Breast epithelium (tissue), 4 donors: ENCODE results near the gene MTG1. TPM values are rescaled to one million over a fixed set of nuclear protein-coding genes. Genes with fewer than 3 reads are reported as not detected.
"Not testable (repeated sequence)": the region's sequence is repeated elsewhere in the genome, so short reads cannot be mapped to it uniquely, and the experiment has no call there.

Experiments
- DNase-seq, 2 donors: peaks; one replicate each; pipeline ENCODE4 v3.0.0-alpha.2; 2019; ENCODE audit warnings: low spot score in 2 of 2
- H3K27ac ChIP-seq, 2 donors: fragments of 200-600 bp; sonication (generic) in 1 of 2; one replicate each; pipeline ENCODE4 v1.5.1; 2016 to 2019; ENCODE audit warnings: mild to moderate bottlenecking in 1 of 2
- H3K27me3 ChIP-seq, 2 donors: fragments of 200-600 bp; sonication (generic) in 1 of 2; one replicate each; pipeline versions ENCODE4 v1.5.1 to v1.6.0; 2017 to 2019; ENCODE audit warnings: control low read depth in 1 of 2, mild to moderate bottlenecking in 1 of 2
- H3K36me3 ChIP-seq: fragments of 200-600 bp; one replicate; pipeline ENCODE4 v1.5.1; 2019
- H3K4me1 ChIP-seq, 2 donors: fragments of 200-600 bp; sonication (generic); one replicate each; pipeline ENCODE4 v1.5.1; 2016 to 2019; ENCODE audit warnings: control low read depth in 1 of 2
- H3K4me3 ChIP-seq, 3 donors: fragments of 200-600 bp; sonication (generic); 1 replicate in 2 of 3; 2 replicates in 1 of 3; pipeline ENCODE4 v1.5.1; 2016 to 2019; ENCODE audit warnings: mild to moderate bottlenecking in 3 of 3, moderate library complexity in 2 of 3
- H3K9me3 ChIP-seq, 2 donors: fragments of 200-600 bp; sonication (generic) in 1 of 2; one replicate each; pipeline ENCODE4 v1.5.1; 2016 to 2019; ENCODE audit warnings: control low read depth in 1 of 2
- CTCF ChIP-seq, 3 donors: fragments of 450-650 bp; IDR thresholded peaks; one replicate each; pipeline ENCODE4 v1.5.1; 2016 to 2017; ENCODE audit warnings: antibody characterized with exemption in 3 of 3, mild to moderate bottlenecking in 3 of 3, moderate library complexity in 3 of 3
- POLR2A ChIP-seq: fragments of 450-650 bp; IDR thresholded peaks from one replicate; pipeline ENCODE4 v1.6.1; 2016; ENCODE audit warnings: antibody characterized with exemption, mild to moderate bottlenecking, moderate library complexity
- POLR2AphosphoS5 ChIP-seq, 3 donors: sonication (generic); formaldehyde crosslinking; IDR thresholded peaks; one replicate each; pipeline ENCODE4 v1.6.1; 2017; ENCODE audit warnings: antibody characterized with exemption in 3 of 3
- intact Hi-C: fragments of 100-400 bp; cut with DNase I; formaldehyde crosslinking; loops from one replicate; pipeline ENCODE4 v1.15.1; 2023; ENCODE audit warnings: low total_unique reads
- total RNA-seq, 3 donors: library from RNA; depleted of rRNA; stranded (reverse); fragments of >200 nt; gene quantifications; one replicate each; pipeline ENCODE4 v1.1.0, GENCODE V29; 2016

The MTG1 gene
- total RNA-seq, 3 donors from 2014 or later: 22.9 to 56.4 (median 37.0) TPM

GRCh38 chr10:133412381-133412711 is 18.4 kb downstream of the MTG1 start:
- H3K36me3 ChIP-seq: no peaks in the 10 kb centered on the region
- intact Hi-C loops: no loop called here
- no peak for TF ChIP-seq POLR2AphosphoS5 (IDR thresholded peaks at IDR 0.05)
- TF ChIP-seq CTCF (IDR thresholded peaks at IDR 0.05): no peak
- no peak for TF ChIP-seq POLR2A
- no peak for DNase-seq
- no peak overlapping the region for H3K4me3 ChIP-seq
- H3K9me3 ChIP-seq: peaks cover 13 to 16% of the 10 kb centered on the region in 2 donors
- H3K27ac ChIP-seq: no peak overlapping the region
- H3K27me3 ChIP-seq: no peaks in the 10 kb centered on the region
- no peaks in the 10 kb centered on the region for H3K4me1 ChIP-seq

GRCh38 chr10:133414401-133414800 is 20.4 kb downstream of the MTG1 start:
- H3K36me3 ChIP-seq, H3K27me3 ChIP-seq, H3K4me1 ChIP-seq, H3K27ac ChIP-seq, intact Hi-C loops, DNase-seq, H3K4me3 ChIP-seq: not testable (repeated sequence)
- H3K9me3 ChIP-seq: peaks cover 13 to 16% of the 10 kb centered on the region in 2 donors

- TF ChIP-seq CTCF (IDR thresholded peaks at IDR 0.05) (no peak), POLR2AphosphoS5 (IDR thresholded peaks at IDR 0.05) (no peak), POLR2A (no peak)
- Histone ChIP-seq H3K36me3 (no peaks in the 10 kb centered on the region), H3K27ac (no peak overlapping the region), H3K4me1 (no peaks in the 10 kb centered on the region), H3K4me3 (no peak overlapping the region), H3K9me3 (peaks cover 13% of the 10 kb centered on the region in 2 donors), H3K27me3 (no peaks in the 10 kb centered on the region)
- peak in 1 of 2 donors; percentile 10 for DNase-seq
- intact Hi-C loops: no loop called here
These were observed 21.8 kb downstream of the MTG1 start for GRCh38 chr10:133415752-133416151.

- Histone ChIP-seq H3K4me1 (no peaks in the 10 kb centered on the region), H3K27me3 (peaks cover 0 to 3% of the 10 kb centered on the region in 2 donors), H3K4me3 (no peak overlapping the region), H3K9me3 (no peaks in the 10 kb centered on the region), H3K36me3 (no peaks in the 10 kb centered on the region), H3K27ac (no peak overlapping the region)
- DNase-seq: no peak
- TF ChIP-seq POLR2A (no peak), CTCF (IDR thresholded peaks at IDR 0.05) (no peak), POLR2AphosphoS5 (IDR thresholded peaks at IDR 0.05) (no peak)
- intact Hi-C loops: no loop called here
These were observed 24.5 kb downstream of the MTG1 start for GRCh38 chr10:133418289-133418993.

- intact Hi-C loops: no loop called here
These were observed 25.4 kb downstream of the MTG1 start for GRCh38 chr10:133419211-133419950.

More at GRCh38 chr10:133419211-133419950, 25.4 kb downstream of the MTG1 start:
- TF ChIP-seq POLR2A: no peak
- TF ChIP-seq CTCF (IDR thresholded peaks at IDR 0.05): no peak
- no peak for TF ChIP-seq POLR2AphosphoS5 (IDR thresholded peaks at IDR 0.05)
- no peak overlapping the region for H3K27ac ChIP-seq
- H3K4me1 ChIP-seq: no peaks in the 10 kb centered on the region
- H3K9me3 ChIP-seq: no peaks in the 10 kb centered on the region
- no peak overlapping the region for H3K4me3 ChIP-seq
- DNase-seq: peak in 1 of 2 donors; percentile 45
- H3K27me3 ChIP-seq: peaks cover 0 to 3% of the 10 kb centered on the region in 2 donors
- H3K36me3 ChIP-seq: no peaks in the 10 kb centered on the region
